GM19467 (cell line): ENCODE measurements around the gene LMO2.
"Not testable (repeated sequence)": the region's sequence is repeated elsewhere in the genome, so short reads cannot be mapped to it uniquely, and the experiment has no call there.

Source experiments
- ATAC-seq: cut with Tn5 transposase; IDR thresholded peaks from one replicate; pipeline ENCODE4 v1.9.1; 2021; ENCODE audit warnings: mild to moderate bottlenecking, moderate library complexity; ENCODE audit not compliant: unreplicated experiment

LMO2 gene

GRCh38 chr11:33827206-33827605 lies 64.7 kb downstream of the LMO2 start:
- ATAC-seq = no peak

- ATAC-seq = no peak
Observed at GRCh38 chr11:33825854-33826560, 65.9 kb downstream of the LMO2 start.

GRCh38 chr11:33822981-33823380 lies 68.9 kb downstream of the LMO2 start:
- not testable (repeated sequence) for ATAC-seq

- ATAC-seq = no peak
Observed at GRCh38 chr11:33819278-33820035, 72.4 kb downstream of the LMO2 start.
